Nephron (organoid): Measurements from ENCODE around the gene RABL6.
"Not testable (repeated sequence)": the region's sequence is repeated elsewhere in the genome, so short reads cannot be mapped to it uniquely, and the experiment has no call there.

Experiments used
- H3K27ac Mint-ChIP-seq, 3 experiments: 2 replicates each; pipeline ENCODE4 v1.8.0; 2020; ENCODE audit warnings: mixed read lengths in 3 of 3, mild to moderate bottlenecking in 2 of 3, moderate library complexity in 1 of 3
- H3K27me3 Mint-ChIP-seq: 2 replicates; pipeline ENCODE4 v1.8.0; 2021; ENCODE audit warnings: low read depth, mild to moderate bottlenecking, moderate library complexity, mixed read lengths
- H3K36me3 Mint-ChIP-seq: 2 replicates; pipeline ENCODE4 v1.8.0; 2020; ENCODE audit warnings: low read depth, mixed read lengths
- H3K4me1 Mint-ChIP-seq: 2 replicates; pipeline ENCODE4 v1.8.0; 2020; ENCODE audit warnings: mixed read lengths
- H3K4me3 Mint-ChIP-seq, 3 experiments: 2 replicates each; pipeline ENCODE4 v1.8.0; 2020; ENCODE audit warnings: mild to moderate bottlenecking in 3 of 3, mixed read lengths in 3 of 3, moderate library complexity in 2 of 3
- H3K9me3 Mint-ChIP-seq: 2 replicates; pipeline ENCODE4 v1.8.0; 2020; ENCODE audit warnings: mixed read lengths
- TF ChIP-seq, protein P1 (sequence below), 3 experiments: fragments of 200-600 bp; sonication (generic); IDR thresholded peaks; one replicate each; pipeline ENCODE4 v1.5.0; 2021; ENCODE audit warnings: antibody characterized with exemption in 3 of 3; ENCODE audit not compliant: unreplicated experiment in 3 of 3

The RABL6 gene

GRCh38 chr9:136799854-136800657 is 7.7 kb upstream of the RABL6 start:
- peak overlapping the region; percentile 64 to 89 (median 77) for H3K27ac Mint-ChIP-seq
- peaks cover 4% of the 10 kb centered on the region for H3K36me3 Mint-ChIP-seq
- TF ChIP-seq, protein P1, sequence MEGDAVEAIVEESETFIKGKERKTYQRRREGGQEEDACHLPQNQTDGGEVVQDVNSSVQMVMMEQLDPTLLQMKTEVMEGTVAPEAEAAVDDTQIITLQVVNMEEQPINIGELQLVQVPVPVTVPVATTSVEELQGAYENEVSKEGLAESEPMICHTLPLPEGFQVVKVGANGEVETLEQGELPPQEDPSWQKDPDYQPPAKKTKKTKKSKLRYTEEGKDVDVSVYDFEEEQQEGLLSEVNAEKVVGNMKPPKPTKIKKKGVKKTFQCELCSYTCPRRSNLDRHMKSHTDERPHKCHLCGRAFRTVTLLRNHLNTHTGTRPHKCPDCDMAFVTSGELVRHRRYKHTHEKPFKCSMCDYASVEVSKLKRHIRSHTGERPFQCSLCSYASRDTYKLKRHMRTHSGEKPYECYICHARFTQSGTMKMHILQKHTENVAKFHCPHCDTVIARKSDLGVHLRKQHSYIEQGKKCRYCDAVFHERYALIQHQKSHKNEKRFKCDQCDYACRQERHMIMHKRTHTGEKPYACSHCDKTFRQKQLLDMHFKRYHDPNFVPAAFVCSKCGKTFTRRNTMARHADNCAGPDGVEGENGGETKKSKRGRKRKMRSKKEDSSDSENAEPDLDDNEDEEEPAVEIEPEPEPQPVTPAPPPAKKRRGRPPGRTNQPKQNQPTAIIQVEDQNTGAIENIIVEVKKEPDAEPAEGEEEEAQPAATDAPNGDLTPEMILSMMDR (IDR thresholded peaks at IDR 0.05; ENCODE audit: unreplicated experiment in 3 of 3): no peak
- H3K4me3 Mint-ChIP-seq: peak overlapping the region; percentile 87 to 89 (median 88)
- peaks cover 30% of the 10 kb centered on the region for H3K4me1 Mint-ChIP-seq
- peaks cover 26% of the 10 kb centered on the region for H3K27me3 Mint-ChIP-seq
- H3K9me3 Mint-ChIP-seq: no peaks in the 10 kb centered on the region

DNA sequence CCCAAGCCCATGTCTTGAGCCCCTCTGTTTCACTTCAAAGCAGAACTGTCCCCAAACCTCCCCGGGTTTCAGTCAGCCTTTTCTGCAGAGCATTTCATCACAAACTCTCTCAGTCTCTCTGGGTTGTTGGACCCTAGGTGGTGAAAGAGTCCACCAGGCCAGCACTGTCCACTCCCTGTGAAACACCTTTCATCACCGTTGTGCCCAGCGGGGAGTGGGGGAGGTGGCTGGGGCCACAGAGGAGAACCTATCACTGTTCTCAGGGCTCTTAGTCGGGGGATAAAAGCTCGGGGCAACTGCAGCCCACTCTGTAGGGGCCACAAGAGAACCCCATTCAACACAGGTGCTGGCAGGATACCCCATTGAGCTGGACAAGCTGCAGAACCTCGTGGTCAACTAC is 5.4 kb upstream of the RABL6 start:
- no peak overlapping the region for H3K27ac Mint-ChIP-seq
- peaks cover 4% of the 10 kb centered on the region for H3K36me3 Mint-ChIP-seq
- H3K4me1 Mint-ChIP-seq: peaks cover 14% of the 10 kb centered on the region
- H3K4me3 Mint-ChIP-seq: peak overlapping the region; percentile 13 to 61 (median 43)
- TF ChIP-seq, protein P1 (IDR thresholded peaks at IDR 0.05; ENCODE audit: unreplicated experiment in 3 of 3): no peak
- H3K27me3 Mint-ChIP-seq: peaks cover 26% of the 10 kb centered on the region
- no peaks in the 10 kb centered on the region for H3K9me3 Mint-ChIP-seq

DNA sequence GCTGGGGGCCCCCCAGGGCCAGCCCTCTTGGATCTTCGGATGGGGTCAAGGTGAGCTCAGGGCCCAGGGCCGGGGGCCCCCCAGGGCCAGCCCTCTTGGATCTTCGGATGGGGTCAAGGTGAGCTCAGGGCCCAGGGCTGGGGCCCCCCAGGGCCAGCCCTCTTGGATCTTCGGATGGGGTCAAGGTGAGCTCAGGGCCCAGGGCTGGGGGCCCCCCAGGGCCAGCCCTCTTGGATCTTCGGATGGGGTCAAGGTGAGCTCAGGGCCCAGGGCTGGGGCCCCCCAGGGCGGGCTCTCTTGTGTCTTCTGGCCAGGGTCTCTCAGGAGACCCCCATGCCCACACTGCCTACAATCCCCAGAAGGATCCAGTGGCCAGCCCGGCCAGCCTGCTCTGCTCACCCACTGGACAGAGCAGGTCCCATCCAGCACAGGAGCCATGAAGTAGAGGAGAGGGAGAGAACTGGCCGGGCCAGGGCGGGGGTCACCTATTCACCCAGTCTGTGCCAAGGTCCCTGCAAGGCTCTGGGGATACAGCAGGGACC is 4.7 kb upstream of the RABL6 start:
- not testable (repeated sequence) for H3K9me3 Mint-ChIP-seq, H3K36me3 Mint-ChIP-seq, H3K27ac Mint-ChIP-seq
- Mint-ChIP-seq H3K4me3 (peak overlapping the region in 1 of 3 experiments; percentile 41), H3K27me3 (peaks cover 26% of the 10 kb centered on the region), H3K4me1 (peaks cover 13% of the 10 kb centered on the region)

GRCh38 chr9:136803551-136804508 is 3.9 kb upstream of the RABL6 start:
- H3K27ac Mint-ChIP-seq: peak overlapping the region in 1 of 3 experiments; percentile 41
- H3K9me3 Mint-ChIP-seq: no peaks in the 10 kb centered on the region
- TF ChIP-seq, protein P1 (IDR thresholded peaks at IDR 0.05; ENCODE audit: unreplicated experiment in 3 of 3): no peak
- peaks cover 26% of the 10 kb centered on the region for H3K27me3 Mint-ChIP-seq
- peak overlapping the region; percentile 41 to 62 (median 61) for H3K4me3 Mint-ChIP-seq
- H3K4me1 Mint-ChIP-seq: peaks cover 15% of the 10 kb centered on the region
- peaks cover 4% of the 10 kb centered on the region for H3K36me3 Mint-ChIP-seq

DNA sequence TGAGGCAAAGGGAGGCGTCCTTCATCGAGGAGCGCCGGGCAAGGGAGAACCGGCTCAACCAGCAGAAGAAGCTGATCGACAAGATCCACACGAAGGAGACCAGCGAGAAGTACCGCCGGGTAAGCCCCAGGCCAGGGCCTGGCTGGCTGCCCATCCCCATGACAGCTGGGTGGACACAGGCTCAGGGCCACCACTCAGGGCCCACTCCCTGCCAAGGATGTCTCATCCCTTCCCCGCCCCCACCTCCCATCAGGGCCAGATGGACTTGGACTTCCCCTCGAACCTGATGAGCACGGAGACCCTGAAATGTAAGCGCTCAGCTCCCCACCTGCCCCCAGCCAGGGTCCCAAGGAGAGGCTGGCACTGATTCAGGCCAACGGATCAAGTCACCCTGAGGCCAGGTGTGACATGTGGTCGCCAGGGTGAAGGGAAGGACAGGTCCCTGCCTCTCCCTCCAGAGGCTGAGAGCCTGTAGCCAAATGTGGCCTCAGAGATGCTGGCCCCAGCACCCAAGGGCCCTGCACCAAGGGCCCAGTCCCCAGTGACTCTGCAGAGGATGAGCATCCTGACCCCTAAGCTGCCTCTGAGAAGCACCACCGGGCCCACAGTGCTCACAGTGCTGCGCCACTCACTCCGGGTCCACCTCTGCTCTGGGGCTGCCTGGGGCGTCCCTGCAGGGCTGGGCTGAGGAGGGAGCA is 3.1 kb upstream of the RABL6 start:
- no peaks in the 10 kb centered on the region for H3K9me3 Mint-ChIP-seq
- peak overlapping the region; percentile 41 to 62 (median 57) for H3K4me3 Mint-ChIP-seq

More for the DNA sequence above, 3.1 kb upstream of the RABL6 start:
- Mint-ChIP-seq H3K36me3 (peaks cover 4% of the 10 kb centered on the region), H3K4me1 (peaks cover 23% of the 10 kb centered on the region), H3K27ac (no peak overlapping the region), H3K27me3 (peaks cover 26% of the 10 kb centered on the region)
- TF ChIP-seq, protein P1 (IDR thresholded peaks at IDR 0.05; ENCODE audit: unreplicated experiment in 3 of 3): no peak
